Gastrocnemius medialis (tissue), 4 donors: ENCODE measurements around the gene BICD2.

Experiments
- CTCF ChIP-seq, 5 experiments: fragments of 450-650 bp in 3 of 5; fragments of 200-600 bp in 2 of 5; sonication (generic) in 2 of 5; IDR thresholded peaks in 4 of 5; conservative IDR thresholded peaks in 1 of 5; 1 replicate in 4 of 5; 2 replicates in 1 of 5; pipeline ENCODE4 v1.5.1; 2016 to 2019; ENCODE audit warnings: antibody characterized with exemption in 5 of 5, mild to moderate bottlenecking in 3 of 5, moderate library complexity in 3 of 5
- POLR2A ChIP-seq, 2 donors: fragments of 450-650 bp; IDR thresholded peaks; one replicate each; pipeline ENCODE4 v1.6.1; 2017; ENCODE audit warnings: antibody characterized with exemption in 2 of 2, mild to moderate bottlenecking in 2 of 2, moderate library complexity in 2 of 2

DNA sequence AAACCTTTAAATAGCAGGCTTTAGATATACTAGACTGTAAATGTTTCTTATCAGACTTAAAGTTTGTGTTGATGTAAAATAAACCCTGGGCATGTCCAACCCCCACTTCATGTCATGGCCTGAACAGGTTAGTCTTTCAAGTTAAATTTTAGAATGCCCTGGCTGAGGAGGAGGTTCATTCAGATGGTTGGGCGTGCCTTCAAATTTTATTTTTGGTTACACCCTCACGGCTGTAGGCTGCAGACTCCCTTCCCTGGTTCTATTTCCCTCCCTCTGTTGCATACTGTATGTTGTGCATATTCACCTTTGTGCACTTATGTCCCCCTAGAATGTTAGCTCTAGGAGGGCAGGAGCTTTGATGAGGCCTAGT lies 5.3 kb upstream of the BICD2 start:
- TF ChIP-seq CTCF (IDR thresholded peaks at IDR 0.05 in 4 of 5, conservative IDR thresholded peaks at IDR 0.05 in 1 of 5): no peak
- TF ChIP-seq POLR2A (IDR thresholded peaks at IDR 0.05): no peak
